B cell (primary cell): Measurements from ENCODE around the gene JARID2. TPM values are rescaled to one million over a fixed set of nuclear protein-coding genes. Genes with fewer than 3 reads are reported as not detected.
A peak's percentile ranks its signal among the peaks of the same experiment; 100 is the strongest.

Experiments
- ATAC-seq: fragments of 200-7000 bp; cut with Tn5 transposase; one replicate; pipeline ENCODE4 v1.10.0; 2021; ENCODE audit warnings: low read depth, mild to moderate bottlenecking, moderate number of reproducible peaks, moderate library complexity
- CTCF ChIA-PET: fragments of 350-600 bp; sonication (Branson Sonifier 250); formaldehyde crosslinking; loops from one replicate; lab custom pipeline; 2021; ENCODE audit warnings: antibody characterized with exemption, inconsistent platforms; lab: Charles Lee
- POLR2A ChIA-PET: fragments of 350-600 bp; sonication (Branson Sonifier 250); formaldehyde crosslinking; loops from one replicate; lab custom pipeline; 2021; ENCODE audit warnings: antibody characterized with exemption; lab: Charles Lee
- DNase-seq: peaks from one replicate; pipeline ENCODE4 v3.0.0; 2013
- H2AFZ ChIP-seq: 2 replicates; pipeline ENCODE4 v1.6.1; 2012; ENCODE audit warnings: mild to moderate bottlenecking, low read depth, low read length; ENCODE audit not compliant: insufficient read depth, poor library complexity, severe bottlenecking
- H3K27ac ChIP-seq, 2 donors: 1 replicate in 1 of 2; 2 replicates in 1 of 2; pipeline ENCODE4 v1.5.1; 2012 to 2013; ENCODE audit warnings: low read length in 2 of 2, mild to moderate bottlenecking in 2 of 2, moderate library complexity in 1 of 2
- H3K27me3 ChIP-seq, 4 experiments: fragments of 200-600 bp in 1 of 4; sonication (generic) in 1 of 4; replicated peaks in 1 of 4; 1 replicate in 2 of 4; 2 replicates in 2 of 4; pipeline versions ENCODE4 v1.6.1 to v1.7.0; 2013 to 2016; ENCODE audit warnings: low read length in 3 of 4, mild to moderate bottlenecking in 2 of 4, mixed read lengths in 1 of 4, moderate library complexity in 1 of 4; ENCODE audit not compliant: insufficient read depth in 4 of 4, control insufficient read depth in 3 of 4; ENCODE audit errors: control extremely low read depth in 1 of 4
- H3K36me3 ChIP-seq, 2 experiments: replicated peaks in 1 of 2; 1 replicate in 1 of 2; 2 replicates in 1 of 2; pipeline versions ENCODE4 v1.6.1 to v1.7.1; 2013; ENCODE audit warnings: low read length in 1 of 2; ENCODE audit not compliant: insufficient read depth in 2 of 2, control insufficient read depth in 1 of 2; ENCODE audit errors: control extremely low read depth in 1 of 2, extremely low read depth in 1 of 2
- H3K4me1 ChIP-seq, 2 donors: fragments of 200-600 bp in 1 of 2; sonication (generic) in 1 of 2; 1 replicate in 1 of 2; 2 replicates in 1 of 2; pipeline versions ENCODE4 v1.5.1 to v1.6.1; 2013 to 2017; ENCODE audit warnings: low read length in 2 of 2; ENCODE audit not compliant: control insufficient read depth in 2 of 2, insufficient read depth in 2 of 2
- H3K4me2 ChIP-seq: replicated peaks from 2 replicates; pipeline ENCODE3; 2012; ENCODE audit warnings: mild to moderate bottlenecking, low read depth, low read length; ENCODE audit not compliant: poor library complexity, severe bottlenecking
- H3K4me3 ChIP-seq, 5 experiments: fragments of 200-600 bp in 1 of 5; sonication (generic) in 1 of 5; 1 replicate in 3 of 5; 2 replicates in 2 of 5; pipeline versions ENCODE4 v1.5.1 to v1.7.0; 2011 to 2016; ENCODE audit warnings: low read length in 4 of 5, mild to moderate bottlenecking in 4 of 5, low read depth in 2 of 5, control low read depth in 1 of 5, moderate library complexity in 1 of 5; ENCODE audit not compliant: insufficient read depth in 1 of 5; ENCODE audit errors: control extremely low read depth in 1 of 5, extremely low read depth in 1 of 5
- H3K79me2 ChIP-seq: fragments of 200-600 bp; sonication (generic); one replicate; pipeline ENCODE4 v1.6.0; 2016; ENCODE audit warnings: low read length; ENCODE audit not compliant: control insufficient read depth, insufficient read depth
- H3K9ac ChIP-seq: fragments of 200-600 bp; sonication (generic); 2 replicates; pipeline ENCODE4 v1.6.1; 2017; ENCODE audit warnings: mild to moderate bottlenecking, low read length, moderate library complexity
- H3K9me3 ChIP-seq, 3 donors: one replicate each; pipeline versions ENCODE4 v1.6.1 to v1.7.1; 2013; ENCODE audit warnings: low read length in 2 of 3; ENCODE audit not compliant: control insufficient read depth in 2 of 3, insufficient read depth in 1 of 3; ENCODE audit errors: control extremely low read depth in 1 of 3
- H4K20me1 ChIP-seq: 2 replicates; pipeline ENCODE4 v1.6.0; 2012; ENCODE audit warnings: mild to moderate bottlenecking, low read length; ENCODE audit not compliant: insufficient read depth, control insufficient read depth, poor library complexity, severe bottlenecking
- H3K27ac Mint-ChIP-seq: one replicate; pipeline ENCODE4 v1.8.0; 2021; ENCODE audit warnings: mixed read lengths
- H3K27me3 Mint-ChIP-seq: one replicate; pipeline ENCODE4 v1.8.0; 2021; ENCODE audit warnings: mixed read lengths
- H3K4me1 Mint-ChIP-seq: one replicate; pipeline ENCODE4 v1.8.0; 2021; ENCODE audit warnings: mixed read lengths
- H3K4me3 Mint-ChIP-seq: one replicate; pipeline ENCODE4 v1.8.0; 2021; ENCODE audit warnings: mixed read lengths
- H3K9me3 Mint-ChIP-seq: one replicate; pipeline ENCODE4 v1.8.0; 2022; ENCODE audit warnings: mixed read lengths; ENCODE audit not compliant: insufficient read depth
- CTCF ChIP-seq: fragments of 200-600 bp; IDR thresholded peaks from one replicate; pipeline ENCODE4 v1.8.0; 2022; ENCODE audit warnings: antibody characterized with exemption, mild to moderate bottlenecking
- EZH2 ChIP-seq: IDR thresholded peaks from 2 replicates; pipeline ENCODE4 v1.6.1; 2012; ENCODE audit warnings: borderline replicate concordance, low read depth, mild to moderate bottlenecking, moderate library complexity, low read length; ENCODE audit not compliant: insufficient read depth, poor library complexity, severe bottlenecking
- WGBS: methylation state at CpG from one replicate; pipeline ENCODE4 v1.1.5; 2013; ENCODE audit warnings: missing lambda C conversion rate; ENCODE audit not compliant: insufficient coverage; 5-methylcytosine and 5-hydroxymethylcytosine counted together
- intact Hi-C: fragments of 100-400 bp; cut with micrococcal nuclease; formaldehyde crosslinking; loops from one replicate; pipeline ENCODE4 v1.10.0; 2022
- polyA plus RNA-seq: library from polyadenylated mRNA; depleted of rRNA; stranded (reverse); fragments of >200 nt; gene quantifications from 2 replicates; pipeline ENCODE4 v1.2.3, GENCODE V29; 2012
- total RNA-seq, 2 donors: library from RNA; stranded (reverse); fragments of 120-200 nt in 1 of 2; gene quantifications; 1 replicate in 1 of 2; 2 replicates in 1 of 2; pipeline versions ENCODE4 v1.2.3 to v1.2.4, GENCODE V29; 2013 to 2022

Gene JARID2
- total and polyA plus RNA-seq, 2 donors (not counting 1 experiment from before 2014, with no cell fraction given), result 11.0 to 58.1 TPM

GRCh38 chr6:15439410-15440025, 193.6 kb downstream of the JARID2 start:
- DNase-seq, result no peak
- intact Hi-C loops, result loop anchor here (5.0 to 10.0 kb wide), 3 partner anchors 37 to 192 kb away; partner anchors contain the start of gene JARID2
- Mint-ChIP-seq H3K4me1 (peaks cover 76% of the 10 kb centered on the region), H3K4me3 (no peak overlapping the region), H3K9me3 (no peaks in the 10 kb centered on the region), H3K27ac (no peak overlapping the region), H3K27me3 (no peaks in the 10 kb centered on the region)
- Histone ChIP-seq H3K79me2 (peaks cover 98% of the 10 kb centered on the region), H3K27ac (peak overlapping the region in 1 of 2 donors; percentile 1), H3K9ac (no peak overlapping the region), H2AFZ (no peak overlapping the region), H3K4me3 (no peak overlapping the region), H3K9me3 (peaks cover 0 to 6% (median 0%) of the 10 kb centered on the region in 3 donors), H3K27me3 (no peaks in the 10 kb centered on the region), H3K4me2 (peak overlapping the region; percentile 7), H3K36me3 (no peaks in the 10 kb centered on the region), H3K4me1 (peaks cover 45 to 63% of the 10 kb centered on the region in 2 donors), H4K20me1 (peaks cover 50% of the 10 kb centered on the region)
- no peak for ATAC-seq
- 20% methylated on average over 1 of the region's 3 CpGs for WGBS
- TF ChIP-seq EZH2 (no peak), CTCF (no peak)
- ChIA-PET POLR2A (no interaction called here), CTCF (interaction anchor here (0.7 to 2.1 kb wide), 5 partner anchors 9 to 179 kb away, joined by 4 to 6 read pairs (median 4); no protein-coding TSS in a partner anchor)

GRCh38 chr6:15440040-15440439, 194.2 kb downstream of the JARID2 start:
- H4K20me1 ChIP-seq, result peaks cover 47% of the 10 kb centered on the region
- no peaks in the 10 kb centered on the region for H3K36me3 ChIP-seq
- Mint-ChIP-seq H3K27ac (no peak overlapping the region), H3K9me3 (no peaks in the 10 kb centered on the region), H3K27me3 (no peaks in the 10 kb centered on the region), H3K4me1 (peaks cover 70% of the 10 kb centered on the region), H3K4me3 (no peak overlapping the region)
- ATAC-seq, result no peak
- H3K9ac ChIP-seq, result no peak overlapping the region
- H3K4me1 ChIP-seq, result peaks cover 40 to 62% of the 10 kb centered on the region in 2 donors
- TF ChIP-seq EZH2 (no peak), CTCF (no peak)
- WGBS, result 71% methylated on average over 6 of the region's 9 CpGs
- H3K9me3 ChIP-seq, result peaks cover 0 to 2% (median 0%) of the 10 kb centered on the region in 3 donors
- H3K4me3 ChIP-seq, result no peak overlapping the region
- no peak overlapping the region for H2AFZ ChIP-seq
- H3K27ac ChIP-seq, result peak overlapping the region in 1 of 2 donors; percentile 1
- peaks cover 98% of the 10 kb centered on the region for H3K79me2 ChIP-seq
- H3K4me2 ChIP-seq, result no peak overlapping the region
- ChIA-PET CTCF (interaction anchor here (0.5 to 2.1 kb wide), 9 partner anchors 9 to 1311 kb away, joined by 3 to 6 read pairs (median 3); no protein-coding TSS in a partner anchor), POLR2A (no interaction called here)
- no peaks in the 10 kb centered on the region for H3K27me3 ChIP-seq
- intact Hi-C loops, result loop anchor here (5.0 to 10.0 kb wide), 3 partner anchors 38 to 193 kb away; partner anchors contain the start of gene JARID2
- DNase-seq, result no peak
